GM12892 (cell line): Measurements from ENCODE around the gene SURF2.

Source experiments
- POLR2A ChIP-seq: IDR thresholded peaks from 2 replicates; pipeline ENCODE4 v1.6.1; 2011; ENCODE audit warnings: low read depth, low read length, control low read depth
- POLR2AphosphoS5 ChIP-seq: IDR thresholded peaks from 2 replicates; pipeline ENCODE4 v1.6.1; 2011; ENCODE audit warnings: low read depth, low read length, control low read depth
- TAF1 ChIP-seq: IDR thresholded peaks from 2 replicates; pipeline ENCODE4 v1.6.1; 2011; ENCODE audit warnings: low read depth, mild to moderate bottlenecking, control low read depth, low read length, borderline replicate concordance

DNA sequence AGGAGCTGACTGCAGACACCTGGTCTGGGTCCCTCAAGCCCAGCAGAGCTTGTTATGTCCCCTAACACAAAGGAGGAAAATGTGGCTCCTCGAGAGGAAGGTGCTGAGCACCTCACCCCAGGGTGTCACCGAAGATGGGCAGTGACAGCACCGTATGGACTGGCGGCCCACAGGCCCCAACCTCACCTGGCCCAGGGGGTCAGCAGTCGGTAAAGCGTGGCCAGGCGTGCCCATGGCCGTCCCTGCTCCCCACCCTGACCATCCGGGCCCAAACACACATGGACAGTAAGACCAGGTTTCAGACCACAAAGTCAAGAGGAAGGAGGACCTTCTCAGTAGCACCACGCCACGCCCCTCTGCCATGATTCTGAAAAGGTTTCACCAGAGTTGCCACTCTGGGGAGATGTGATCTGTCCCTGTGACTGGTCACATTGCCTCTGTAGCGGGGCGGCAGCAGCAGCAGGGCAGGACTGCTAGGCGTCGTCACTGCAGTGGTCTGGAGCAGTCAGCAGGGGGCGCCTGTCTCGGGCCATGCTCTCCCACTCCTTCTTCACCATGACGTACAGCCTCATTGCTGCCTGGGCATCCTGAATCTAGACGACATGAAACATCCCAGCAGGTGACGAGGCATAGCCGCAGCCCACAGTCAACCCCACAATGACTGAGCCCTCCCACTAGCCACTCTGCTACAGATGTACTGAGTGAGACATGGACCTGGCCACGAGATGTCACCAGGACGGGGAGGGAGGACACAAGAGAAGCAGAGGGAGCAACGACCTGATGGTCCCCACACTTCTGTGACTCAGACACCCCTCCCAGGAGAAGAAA lies 50.3 kb downstream of the SURF2 start:
- TF ChIP-seq TAF1 (no peak), POLR2A (no peak), POLR2AphosphoS5 (no peak)
